Right ventricle myocardium superior (tissue), 1 donor: ENCODE data around the gene ARL4A. TPM values are rescaled to one million over a fixed set of nuclear protein-coding genes. Genes with fewer than 3 reads are reported as not detected.
"Not testable (repeated sequence)": the region's sequence is repeated elsewhere in the genome, so short reads cannot be mapped to it uniquely, and the experiment has no call there.

Source experiments
- ATAC-seq: fragments of 200-7000 bp; cut with Tn5 transposase; one replicate; pipeline ENCODE4 v1.9.1; 2020; ENCODE audit warnings: mild to moderate bottlenecking; ENCODE audit not compliant: poor library complexity
- DNase-seq: peaks from one replicate; pipeline ENCODE4 v3.0.0-alpha.2; 2020
- intact Hi-C: fragments of 100-400 bp; cut with DNase I; formaldehyde crosslinking; loops from one replicate; pipeline ENCODE4 v1.11.2; 2022
- total RNA-seq: library from RNA; stranded (reverse); fragmentation: NEBNext Ultra II Directional; extraction: Animal tissue kit (Norgen Biotek cat#: 25700); gene quantifications from one replicate; pipeline ENCODE4 v1.2.1, GENCODE V29; 2021
- donor health status: DM: no; HTN: yes; CAD: no; lungs with severe emphysema.

ARL4A gene
- total RNA-seq, 1 donor from 2014 or later = 10.9 TPM

DNA sequence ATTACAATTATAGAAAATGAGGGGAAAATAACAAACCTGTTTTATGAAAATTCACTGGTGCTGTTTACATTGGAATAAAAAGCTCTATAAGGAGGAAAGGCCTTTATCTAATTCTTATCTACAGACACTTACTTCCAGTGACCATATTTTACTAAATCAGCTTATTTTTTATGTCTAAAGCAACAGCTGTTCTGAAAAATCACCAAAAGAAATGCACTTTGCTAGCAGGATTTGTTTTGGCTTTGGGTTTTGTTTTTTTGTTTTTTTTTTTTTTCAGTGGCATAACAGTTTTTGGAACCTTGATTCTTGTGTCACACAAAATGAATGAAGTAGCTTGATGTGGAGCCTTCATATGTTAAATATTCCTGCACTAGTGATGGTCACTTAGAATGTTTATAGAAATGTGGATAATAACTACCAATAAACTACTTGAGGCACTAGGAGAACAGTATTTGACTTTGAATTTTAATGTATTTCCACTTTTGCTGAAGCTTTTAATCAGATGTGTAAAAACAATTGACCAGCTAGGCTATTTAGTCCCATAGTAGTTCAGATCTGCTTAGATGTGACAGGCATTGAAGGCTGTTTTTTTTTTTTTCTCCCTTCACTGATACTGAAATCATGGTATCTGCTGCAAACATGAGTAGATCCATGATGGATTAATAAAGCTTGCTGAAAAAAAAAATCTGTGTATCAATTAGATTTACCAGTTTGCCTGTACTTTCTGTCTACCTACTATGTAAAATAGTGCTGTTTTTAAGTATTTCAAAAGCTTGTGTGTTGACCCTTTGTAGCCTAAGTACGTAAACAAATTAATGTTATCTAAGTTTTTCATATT, 2.8 kb downstream of the ARL4A start:
- ATAC-seq = no peak
- intact Hi-C loops = no loop called here
- DNase-seq = no peak

DNA sequence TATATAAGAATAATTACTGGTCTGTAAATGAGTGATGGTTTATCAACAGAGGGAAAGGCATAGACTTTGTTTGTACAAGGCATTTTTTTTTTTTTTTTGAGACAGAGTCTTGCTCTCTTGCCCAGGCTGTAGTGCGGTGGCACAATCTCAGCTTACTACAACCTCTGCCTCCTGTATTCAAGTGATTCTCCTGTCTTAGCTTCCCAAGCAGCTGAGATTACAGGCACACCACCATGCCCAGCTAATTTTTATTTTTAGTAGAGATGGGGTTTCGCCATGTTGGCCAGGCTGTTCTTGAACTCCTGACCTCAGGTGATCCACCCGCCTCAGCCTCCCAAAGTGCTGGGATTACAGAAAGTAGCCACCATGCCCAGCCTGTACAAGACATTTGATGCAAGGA, 4.0 kb downstream of the ARL4A start:
- intact Hi-C loops, DNase-seq, ATAC-seq: not testable (repeated sequence)

DNA sequence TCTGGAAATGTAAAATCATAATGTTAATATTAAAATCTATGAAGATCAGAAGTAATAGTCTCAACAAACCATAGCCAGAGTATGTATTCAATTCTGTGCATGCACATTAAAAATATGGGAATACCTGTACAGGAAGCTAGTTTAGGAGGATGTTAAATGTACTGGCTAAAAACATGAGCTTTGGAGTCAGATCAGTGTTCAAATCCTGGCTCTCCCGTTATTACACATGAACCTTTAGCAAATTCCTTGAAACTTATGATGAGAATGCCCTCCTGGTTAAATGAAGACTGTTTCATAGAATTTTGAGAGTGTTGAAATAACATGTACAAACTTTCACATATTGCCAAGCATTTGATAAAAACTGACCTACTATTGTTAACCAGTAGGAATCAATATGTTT, 4.6 kb downstream of the ARL4A start:
- no peak for ATAC-seq
- intact Hi-C loops = no loop called here

DNA sequence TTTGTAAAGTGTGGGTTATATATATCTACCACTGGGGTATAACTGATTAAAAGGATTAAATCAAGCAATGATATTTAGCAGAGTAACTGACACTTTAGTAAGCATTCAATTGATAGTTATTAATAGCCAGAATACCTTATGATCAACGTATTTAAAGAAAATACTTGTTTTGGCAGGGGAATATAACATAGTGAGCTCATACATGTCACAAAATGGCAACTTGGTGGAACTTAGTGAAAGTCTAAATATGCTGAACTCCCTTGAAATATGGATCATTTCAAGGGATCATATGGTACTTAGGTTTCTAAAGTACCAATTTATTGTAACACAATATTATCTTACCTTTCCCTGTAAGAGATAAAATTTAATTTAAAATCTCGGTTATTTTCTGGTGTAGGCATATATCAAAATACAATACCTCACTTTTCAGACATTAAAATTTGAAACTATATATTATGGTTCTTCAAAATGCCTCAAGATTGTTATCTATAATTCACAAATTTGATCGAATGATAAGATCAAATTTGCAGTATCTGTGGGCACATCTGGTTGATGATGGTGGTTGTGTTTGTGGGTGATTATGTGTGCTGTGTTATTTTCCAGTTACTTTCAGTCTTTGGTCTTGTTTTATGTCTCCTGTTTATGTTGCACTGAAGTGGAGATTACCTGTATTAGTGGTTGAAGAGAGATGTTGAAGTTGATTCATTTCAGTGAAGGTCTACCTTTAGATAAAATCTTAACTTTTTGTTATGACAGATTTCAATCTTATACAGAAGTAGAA, 5.2 kb downstream of the ARL4A start:
- intact Hi-C loops = no loop called here
- no peak for DNase-seq
- ATAC-seq = no peak

More for the DNA sequence above, 4.6 kb downstream of the ARL4A start:
- DNase-seq = no peak

DNA sequence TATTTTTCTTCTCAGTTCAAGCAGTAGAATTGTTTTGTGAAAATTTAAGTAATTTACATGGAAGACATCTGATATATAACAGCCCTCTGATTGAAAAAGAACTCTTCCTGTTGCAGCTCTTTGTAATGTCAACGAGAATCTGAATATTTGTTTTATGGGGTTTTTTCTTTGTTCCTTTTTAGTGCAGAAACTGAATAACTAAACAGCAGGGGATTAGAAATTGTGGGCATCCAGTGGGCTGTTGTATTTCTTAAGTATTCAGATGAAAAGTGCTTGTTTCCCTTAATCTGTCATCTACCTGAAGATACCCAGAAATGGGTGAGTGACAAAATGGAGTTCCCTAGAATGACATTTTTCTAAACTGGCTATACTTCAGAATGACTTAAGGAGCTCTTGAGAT, 7.4 kb downstream of the ARL4A start:
- DNase-seq (no peak), ATAC-seq (no peak)
- intact Hi-C loops = no loop called here

DNA sequence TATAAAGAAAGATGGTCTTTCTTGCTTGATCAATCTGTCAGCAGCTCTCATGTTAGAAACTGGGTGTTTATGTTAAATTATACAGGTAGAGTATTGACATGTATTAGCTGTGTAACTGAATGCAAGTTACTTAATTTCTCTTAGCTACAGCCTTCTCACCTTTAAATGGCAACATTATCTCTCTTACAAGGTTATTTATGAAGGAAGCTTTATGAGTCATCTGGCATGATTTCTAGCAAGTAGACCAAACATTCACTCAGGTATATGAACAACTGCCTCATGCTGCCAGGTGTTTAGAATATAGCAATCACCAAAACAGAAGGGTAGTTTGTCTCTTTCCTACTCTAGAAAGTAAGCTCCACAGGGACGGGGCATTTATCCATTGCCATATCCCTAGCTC, 8.5 kb downstream of the ARL4A start:
- ATAC-seq = no peak
- intact Hi-C loops = no loop called here
- no peak for DNase-seq

DNA sequence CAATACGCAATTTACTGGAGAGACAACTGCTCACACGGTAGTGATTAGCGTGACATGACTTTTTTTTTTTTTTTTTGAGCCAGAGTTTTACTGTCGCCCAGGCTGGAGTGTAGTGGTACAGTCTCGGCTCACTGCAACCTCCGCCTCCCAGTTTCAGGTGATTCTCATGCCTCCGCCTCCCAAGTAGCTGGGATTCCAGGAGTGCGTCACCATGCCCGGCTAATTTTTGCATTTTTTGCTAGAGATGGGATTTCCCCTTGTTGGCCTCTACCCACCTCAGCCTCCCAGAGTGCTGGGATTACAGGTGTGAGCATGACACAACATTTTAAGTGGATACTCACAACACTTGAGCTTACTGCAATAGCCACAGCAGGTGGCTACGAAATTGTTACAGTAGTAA, 11.9 kb downstream of the ARL4A start:
- DNase-seq (no peak), ATAC-seq (no peak)
- intact Hi-C loops = no loop called here

DNA sequence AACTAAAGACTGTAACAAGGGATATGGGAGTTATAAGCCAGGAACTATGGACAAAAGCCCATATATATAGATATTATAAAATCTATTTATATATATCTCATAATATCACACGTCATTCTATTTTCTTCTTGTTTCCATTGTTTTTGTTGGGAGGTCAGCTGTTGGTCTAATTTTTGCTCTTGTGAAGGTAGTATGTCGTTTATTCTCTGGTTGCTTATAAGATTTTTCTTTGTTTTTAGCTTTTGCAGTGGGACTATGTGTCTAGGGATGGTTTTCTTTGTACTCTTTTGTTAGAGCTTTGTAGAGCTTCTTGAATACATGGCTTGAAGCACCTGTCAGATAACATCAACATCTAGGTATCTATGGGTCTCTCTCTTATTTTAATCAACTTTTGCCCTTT, 14.0 kb downstream of the ARL4A start:
- no peak for ATAC-seq
- DNase-seq = no peak
- intact Hi-C loops = no loop called here

DNA sequence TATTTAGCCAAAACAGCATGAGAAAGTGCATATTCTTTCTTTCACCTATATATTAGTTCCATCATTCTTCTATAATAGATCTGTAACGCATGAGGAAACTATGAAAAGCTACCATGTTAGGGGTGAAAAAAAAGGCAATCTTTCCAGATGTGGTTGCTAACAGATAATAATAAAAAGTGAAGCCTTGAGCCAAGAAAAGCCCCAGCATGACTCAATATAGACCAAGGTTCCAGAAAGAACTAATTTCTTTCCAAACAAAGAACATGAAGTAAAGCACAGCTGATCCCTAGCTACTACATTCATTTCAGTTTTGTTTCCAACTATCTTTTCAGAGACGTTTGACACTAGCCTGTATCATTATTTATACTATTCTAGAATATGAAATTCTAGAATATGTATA, 16.4 kb downstream of the ARL4A start:
- peak; percentile 46 for ATAC-seq
- DNase-seq = no peak
- intact Hi-C loops = no loop called here

DNA sequence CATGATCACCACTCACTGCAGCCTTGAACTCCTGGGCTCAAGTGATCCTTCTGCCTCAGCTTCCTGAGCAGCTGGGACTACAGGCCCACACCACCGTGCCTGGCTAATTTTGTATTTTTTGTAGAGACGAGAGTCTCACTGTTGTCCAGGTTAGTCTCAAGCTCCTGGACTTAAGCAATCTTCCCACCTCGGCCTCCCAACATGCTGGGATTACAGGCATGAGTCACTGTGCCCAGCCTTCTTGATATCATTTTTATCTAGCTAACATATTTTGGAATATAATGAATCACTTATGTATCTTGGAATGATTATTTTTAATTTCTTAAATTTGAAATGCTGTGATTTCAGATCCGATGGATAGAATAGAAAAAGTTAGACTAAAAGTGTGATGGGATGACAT, 18.4 kb downstream of the ARL4A start:
- DNase-seq (no peak), ATAC-seq (no peak)
- intact Hi-C loops = no loop called here

DNA sequence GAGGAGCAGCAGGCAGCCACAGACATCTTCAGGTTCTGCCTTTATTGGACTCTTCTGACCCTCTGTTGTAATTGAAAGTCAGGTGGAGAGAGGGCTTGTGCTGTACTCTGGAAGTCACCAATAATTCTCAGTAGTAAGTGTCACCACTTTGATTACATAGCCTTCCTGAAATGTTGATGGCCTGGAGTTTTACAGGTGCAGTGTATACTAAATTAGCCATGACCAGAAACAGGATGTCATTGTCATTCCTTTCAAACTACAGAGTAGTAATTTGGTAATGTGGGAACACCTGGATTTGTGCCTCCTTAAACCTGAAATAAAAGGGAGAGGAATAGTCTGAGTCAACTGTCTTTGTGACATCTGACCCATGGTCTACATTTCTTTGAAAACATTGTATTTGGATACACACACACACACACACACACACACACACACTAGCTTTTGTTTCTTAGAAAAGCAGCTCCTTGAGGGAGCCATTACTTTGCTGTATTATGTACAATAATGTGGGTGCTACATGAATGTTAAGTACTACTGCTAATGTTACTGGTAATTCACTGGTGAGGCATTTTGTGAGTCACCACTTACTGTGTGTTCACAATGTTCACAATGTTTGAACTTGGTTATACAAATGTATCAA, 19.6 kb downstream of the ARL4A start:
- intact Hi-C loops = no loop called here
- ATAC-seq (no peak), DNase-seq (no peak)

DNA sequence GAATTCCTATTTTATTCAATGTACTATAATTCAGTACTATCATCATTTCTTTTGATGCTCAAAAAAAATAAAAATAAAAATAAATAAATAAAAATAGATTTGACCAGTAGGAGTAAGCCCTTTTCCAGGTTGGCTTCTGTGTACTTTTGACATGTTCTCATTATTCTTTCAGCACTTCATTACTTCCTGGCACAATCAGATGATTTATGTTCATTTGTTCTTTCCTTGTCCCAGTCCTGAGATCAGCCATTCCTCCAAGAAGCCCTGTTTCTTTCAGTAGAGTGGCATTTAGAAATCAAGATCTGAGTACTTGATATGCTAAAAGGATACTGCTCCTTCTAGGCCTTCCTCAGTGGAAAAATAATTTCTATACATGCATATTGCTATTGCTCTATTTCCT, 20.9 kb downstream of the ARL4A start:
- ATAC-seq (no peak), DNase-seq (no peak)
- intact Hi-C loops = no loop called here

DNA sequence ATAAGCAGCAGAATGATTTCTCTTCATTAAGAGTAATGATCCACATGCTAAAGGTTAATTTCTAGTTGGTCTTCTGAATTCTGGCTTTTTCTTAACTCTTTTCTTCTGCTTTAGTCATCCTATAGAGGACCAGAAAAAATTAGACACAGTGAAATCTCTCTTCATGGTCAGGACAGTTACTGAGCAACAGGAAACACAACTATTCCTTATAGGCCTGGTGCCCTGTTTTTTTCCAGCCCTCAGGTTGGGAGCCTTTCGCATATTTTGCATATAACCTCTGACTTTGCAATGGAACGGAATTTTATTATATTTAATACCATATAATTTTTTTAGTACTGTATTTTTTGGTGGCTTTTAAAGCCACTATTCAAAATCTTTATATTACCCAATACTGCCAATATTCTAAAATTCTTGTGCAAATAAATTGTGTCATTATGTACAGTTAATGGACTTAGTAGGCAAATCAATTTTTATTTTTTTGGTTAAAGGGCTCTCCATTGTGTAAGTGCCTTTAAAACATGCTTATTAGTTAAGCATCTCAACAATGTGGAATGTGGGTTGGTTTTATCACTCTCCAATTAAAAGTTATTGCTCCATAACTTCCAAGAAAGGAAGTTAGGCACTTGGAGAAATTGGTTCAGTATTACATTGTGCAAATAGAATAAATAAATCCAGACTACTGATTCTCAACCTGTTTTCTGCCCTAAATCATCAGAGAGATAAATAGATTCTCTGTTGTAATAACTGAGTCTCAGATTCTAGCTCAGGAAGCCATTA, 22.5 kb downstream of the ARL4A start:
- ATAC-seq (no peak), DNase-seq (no peak)
- intact Hi-C loops = no loop called here

DNA sequence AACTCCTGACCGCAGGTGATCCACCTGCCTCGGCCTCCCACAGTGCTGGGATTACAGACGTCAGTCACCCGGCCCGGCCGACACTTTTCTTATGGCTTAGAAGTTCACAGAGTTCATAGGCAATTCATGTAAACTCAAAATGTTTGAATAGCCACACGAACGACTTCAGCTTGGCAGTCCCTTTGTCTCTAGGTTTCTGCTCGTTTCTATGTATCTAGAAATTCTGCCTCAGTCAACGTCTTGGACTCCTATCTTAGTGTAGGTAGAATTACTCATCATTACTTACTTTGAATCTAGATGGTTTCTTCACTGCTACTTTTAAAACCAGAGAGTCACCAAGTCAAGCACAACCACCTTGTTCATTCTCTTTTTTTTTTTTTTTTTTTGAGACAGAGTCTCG, 23.7 kb downstream of the ARL4A start:
- intact Hi-C loops = no loop called here
- DNase-seq (no peak), ATAC-seq (no peak)

DNA sequence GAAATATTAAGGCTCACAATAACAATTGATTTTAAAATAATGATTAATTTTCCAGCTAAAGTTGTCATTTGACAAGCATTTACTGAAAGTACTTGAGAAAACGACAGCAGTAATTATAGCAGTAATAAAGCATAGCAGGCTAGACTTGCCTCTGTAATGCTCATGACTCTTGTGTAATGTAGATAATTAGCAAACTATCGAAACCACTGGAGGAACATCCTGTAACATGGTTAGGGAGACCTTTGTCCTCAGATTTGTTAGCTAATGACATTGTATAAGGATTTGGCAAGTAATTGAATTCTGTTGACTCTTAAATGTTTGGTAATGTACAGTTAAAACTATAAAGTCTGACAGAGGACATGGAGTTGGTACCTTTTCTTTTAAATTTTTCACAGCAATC, 24.8 kb downstream of the ARL4A start:
- ATAC-seq = no peak
- no peak for DNase-seq
- intact Hi-C loops = no loop called here

DNA sequence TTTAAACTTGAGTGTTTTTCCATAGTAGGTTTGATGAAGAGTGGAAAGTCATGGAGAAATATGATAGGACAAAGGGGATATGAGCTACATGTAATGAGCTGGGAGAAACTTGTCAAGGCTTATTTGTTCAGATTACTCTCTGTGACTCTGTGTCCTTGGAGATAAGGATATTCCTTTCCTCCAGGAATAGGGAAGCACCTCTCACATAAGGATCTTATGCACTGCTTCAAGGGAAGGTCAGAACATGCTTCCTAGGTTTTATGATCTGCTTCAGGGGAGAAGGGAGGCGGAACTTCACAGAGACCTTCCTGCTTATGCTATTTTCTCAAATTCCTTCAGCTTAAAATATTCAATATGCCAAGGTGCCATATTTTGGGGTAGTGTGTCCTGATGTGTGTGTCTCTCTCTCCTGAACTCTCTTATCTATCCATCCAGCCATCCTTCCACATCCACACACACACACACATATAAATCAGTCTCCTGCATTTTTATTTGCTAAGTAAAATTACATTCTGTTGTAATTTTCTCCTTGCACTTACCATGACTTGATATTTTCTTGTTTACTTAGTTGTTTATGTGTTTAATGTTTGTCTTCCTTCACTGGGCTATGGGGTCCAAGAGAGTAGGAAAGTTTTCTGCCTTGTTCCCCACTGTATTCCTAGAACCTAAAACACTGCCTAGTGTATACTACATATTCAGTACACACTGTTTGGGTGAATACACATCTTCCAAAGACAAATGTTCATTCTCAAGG, 26.4 kb downstream of the ARL4A start:
- no peak for DNase-seq
- ATAC-seq = no peak
- intact Hi-C loops = no loop called here

DNA sequence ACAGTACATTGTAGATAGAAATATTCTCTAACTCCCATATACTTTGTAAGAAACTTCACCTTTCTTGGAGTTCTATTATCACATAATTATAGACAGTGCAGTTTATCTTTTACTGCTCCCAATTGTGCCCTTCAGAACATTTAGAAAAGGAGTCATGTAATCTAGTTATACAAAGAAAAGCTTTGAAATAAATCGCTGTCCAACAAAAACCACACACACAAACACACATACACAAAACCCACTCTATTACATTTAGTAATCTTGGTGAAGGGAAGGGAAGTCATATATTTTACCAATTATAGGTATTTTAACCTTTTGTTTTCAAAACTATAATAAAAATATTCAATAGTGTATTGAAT, 26.9 kb downstream of the ARL4A start:
- no peak for ATAC-seq
- intact Hi-C loops = no loop called here
- DNase-seq = no peak

DNA sequence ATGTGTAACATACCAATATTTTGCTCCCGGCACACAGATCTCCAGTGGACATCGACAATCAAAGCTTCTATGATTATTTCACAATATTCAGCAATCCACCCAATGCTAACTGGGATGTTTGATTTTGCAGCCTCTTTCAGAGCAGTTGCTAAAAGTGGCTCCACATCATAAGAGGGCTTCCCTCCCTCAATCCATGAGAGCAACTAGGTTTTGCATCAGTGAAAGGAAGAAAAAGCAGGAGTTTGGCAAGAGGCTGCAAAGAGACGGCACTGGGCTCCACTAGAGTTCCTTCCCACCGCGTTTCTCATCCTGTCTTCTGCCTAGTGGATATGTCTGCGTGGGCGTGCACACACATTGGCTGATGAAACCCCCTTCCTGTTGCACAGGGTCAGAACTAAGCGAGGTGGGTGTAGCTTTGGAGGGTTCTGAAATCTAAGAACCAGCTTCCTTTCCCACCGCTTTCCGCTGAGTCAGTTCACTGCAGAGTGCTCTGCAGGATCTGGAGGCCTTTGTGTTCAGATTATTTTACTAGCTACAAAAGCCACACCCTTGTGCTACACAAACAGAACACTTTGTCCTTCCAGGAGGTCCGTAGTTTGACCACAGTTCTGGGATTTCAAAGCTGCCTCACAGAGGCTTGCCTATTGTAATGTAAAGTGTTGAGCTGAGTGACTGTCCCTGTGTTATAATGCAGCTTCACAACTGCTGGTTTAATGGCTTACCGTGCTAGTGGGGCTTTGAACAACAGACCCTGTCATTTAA, 28.1 kb downstream of the ARL4A start:
- ATAC-seq = peak; percentile 93
- DNase-seq = peak; percentile 76
- intact Hi-C loops = no loop called here
